Activated T-helper 2 cell treated with anti-CD3 and anti-CD28 coated beads, Interferon-gamma antibody, Interleukin-2, Interleukin-4, amounts not matched to agents 10 μg/mL and 5 μg/mL and 100 μg/mL, durations not matched to agents 14 hours and 24 hours and 36 hours (primary cell): ENCODE data around the gene PDE1A. TPM values are rescaled to one million over a fixed set of nuclear protein-coding genes. Genes with fewer than 3 reads are reported as not detected.

Experiments
- DNase-seq: peaks from one replicate; pipeline ENCODE4 v3.0.0; 2021; ENCODE audit warnings: low spot score
- H3K27ac Mint-ChIP-seq: one replicate; pipeline ENCODE4 v1.8.0; 2021; ENCODE audit warnings: mixed read lengths
- H3K27me3 Mint-ChIP-seq: one replicate; pipeline ENCODE4 v1.8.0; 2021; ENCODE audit warnings: low read depth, mixed read lengths
- H3K36me3 Mint-ChIP-seq: one replicate; pipeline ENCODE4 v1.8.0; 2021; ENCODE audit warnings: low read depth, mixed read lengths
- H3K4me1 Mint-ChIP-seq: one replicate; pipeline ENCODE4 v1.8.0; 2021; ENCODE audit warnings: low read depth, mixed read lengths
- H3K4me3 Mint-ChIP-seq: one replicate; pipeline ENCODE4 v1.8.0; 2021; ENCODE audit warnings: low read depth, mild to moderate bottlenecking, moderate library complexity, mixed read lengths
- H3K9me3 Mint-ChIP-seq: one replicate; pipeline ENCODE4 v1.8.0; 2021; ENCODE audit warnings: mixed read lengths
- intact Hi-C: fragments of 100-400 bp; cut with micrococcal nuclease; formaldehyde crosslinking; loops from one replicate; pipeline ENCODE4 v1.15.1; 2023
- total RNA-seq: library from RNA; stranded (reverse); gene quantifications from 2 replicates; pipeline ENCODE4 v1.2.3, GENCODE V29; 2022

The PDE1A gene
- total RNA-seq, 1 donor from 2014 or later = not detected

DNA sequence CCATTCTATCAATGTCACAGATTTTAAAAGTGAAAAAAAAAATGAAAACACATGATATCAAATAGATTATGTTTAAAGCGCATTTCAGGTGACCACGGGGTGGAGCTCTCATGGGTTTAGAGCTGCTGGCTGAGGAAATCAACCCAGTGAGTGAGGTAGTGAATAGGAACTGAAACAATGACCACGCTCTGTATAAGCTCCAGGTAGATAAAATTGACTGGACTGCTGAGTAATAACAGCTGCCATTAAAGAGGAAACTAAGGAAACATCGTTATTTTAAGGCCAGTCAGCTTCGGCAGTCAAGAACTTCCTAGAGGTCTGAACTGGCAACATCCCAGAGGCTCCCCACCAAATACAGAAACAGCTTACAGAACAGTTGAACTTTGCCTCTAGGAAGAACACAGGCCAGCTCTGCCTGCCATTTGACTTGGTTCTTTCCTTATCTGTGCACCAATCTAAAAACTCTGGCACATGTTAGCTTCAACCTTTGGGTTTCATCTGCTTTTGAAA, 185.9 kb downstream of the PDE1A start:
- Mint-ChIP-seq H3K4me1 (no peaks in the 10 kb centered on the region), H3K4me3 (no peak overlapping the region), H3K27ac (no peak overlapping the region), H3K36me3 (no peaks in the 10 kb centered on the region), H3K27me3 (peaks cover 3% of the 10 kb centered on the region), H3K9me3 (no peaks in the 10 kb centered on the region)
- DNase-seq = no peak
- intact Hi-C loops = loop anchor here (2.0 kb wide), 1 partner anchor 410 kb away; no protein-coding TSS in a partner anchor

DNA sequence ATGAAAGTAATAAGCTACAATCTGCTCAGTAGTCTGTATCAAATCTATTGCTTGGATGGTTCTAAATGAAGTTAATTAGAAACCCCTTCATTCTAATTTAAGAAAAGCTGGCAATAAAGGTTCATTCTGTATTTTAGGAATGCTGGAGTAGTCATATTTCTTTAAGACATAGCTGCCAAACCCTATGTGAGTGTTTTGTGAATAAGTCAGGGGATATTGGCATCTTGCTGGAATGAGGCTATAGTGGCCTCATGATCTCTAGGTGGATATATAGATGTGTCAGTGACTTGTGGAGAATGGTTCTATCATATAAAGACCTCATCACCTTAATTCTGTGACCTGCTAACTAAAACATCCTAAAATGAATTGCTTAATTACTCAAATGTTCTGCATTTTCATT, 196.3 kb downstream of the PDE1A start:
- H3K4me1 Mint-ChIP-seq = no peaks in the 10 kb centered on the region
- no peaks in the 10 kb centered on the region for H3K9me3 Mint-ChIP-seq
- DNase-seq = no peak
- no peaks in the 10 kb centered on the region for H3K36me3 Mint-ChIP-seq
- intact Hi-C loops = no loop called here
- no peak overlapping the region for H3K27ac Mint-ChIP-seq
- H3K4me3 Mint-ChIP-seq = no peak overlapping the region
- no peaks in the 10 kb centered on the region for H3K27me3 Mint-ChIP-seq

- H3K27ac Mint-ChIP-seq = no peak overlapping the region
- H3K9me3 Mint-ChIP-seq = no peaks in the 10 kb centered on the region
- no peaks in the 10 kb centered on the region for H3K27me3 Mint-ChIP-seq
- H3K36me3 Mint-ChIP-seq = no peaks in the 10 kb centered on the region
- no peak overlapping the region for H3K4me3 Mint-ChIP-seq
- no peak for DNase-seq
- intact Hi-C loops = no loop called here
- no peaks in the 10 kb centered on the region for H3K4me1 Mint-ChIP-seq
Observed at GRCh38 chr2:182229297-182229696, 197.5 kb downstream of the PDE1A start.

- DNase-seq = no peak
- intact Hi-C loops = no loop called here
- H3K27me3 Mint-ChIP-seq = no peaks in the 10 kb centered on the region
- no peak overlapping the region for H3K4me3 Mint-ChIP-seq
- H3K36me3 Mint-ChIP-seq = no peaks in the 10 kb centered on the region
- no peak overlapping the region for H3K27ac Mint-ChIP-seq
- H3K4me1 Mint-ChIP-seq = no peaks in the 10 kb centered on the region
- H3K9me3 Mint-ChIP-seq = no peaks in the 10 kb centered on the region
Observed at GRCh38 chr2:182228741-182229140, 198.1 kb downstream of the PDE1A start.

DNA sequence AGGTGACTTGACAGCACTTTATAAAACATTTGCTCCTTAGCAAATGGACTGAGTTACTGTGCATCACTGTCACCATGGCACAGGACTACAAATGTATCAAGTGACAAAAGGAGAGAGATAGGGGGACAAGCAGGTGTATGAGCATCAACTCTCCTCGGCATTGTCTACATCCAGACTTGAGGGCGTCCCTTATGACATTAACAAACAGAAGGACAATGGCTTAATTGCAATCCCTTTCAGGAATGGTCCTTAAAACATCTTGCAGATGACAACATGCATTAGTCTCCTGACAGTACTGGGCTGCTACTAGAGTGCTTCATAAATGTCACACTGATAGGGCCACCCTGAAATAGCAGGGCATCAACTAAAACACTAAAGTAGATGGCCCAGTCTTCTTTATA, 198.8 kb downstream of the PDE1A start:
- intact Hi-C loops = no loop called here
- no peaks in the 10 kb centered on the region for H3K4me1 Mint-ChIP-seq
- no peaks in the 10 kb centered on the region for H3K27me3 Mint-ChIP-seq
- H3K4me3 Mint-ChIP-seq = no peak overlapping the region
- H3K27ac Mint-ChIP-seq = no peak overlapping the region
- no peaks in the 10 kb centered on the region for H3K36me3 Mint-ChIP-seq
- no peak for DNase-seq
- no peaks in the 10 kb centered on the region for H3K9me3 Mint-ChIP-seq

GRCh38 chr2:182226807-182227206, 200.0 kb downstream of the PDE1A start:
- no peaks in the 10 kb centered on the region for H3K27me3 Mint-ChIP-seq
- H3K9me3 Mint-ChIP-seq = no peaks in the 10 kb centered on the region
- no peak for DNase-seq
- no peak overlapping the region for H3K27ac Mint-ChIP-seq
- H3K36me3 Mint-ChIP-seq = no peaks in the 10 kb centered on the region
- no peak overlapping the region for H3K4me3 Mint-ChIP-seq
- intact Hi-C loops = no loop called here
- H3K4me1 Mint-ChIP-seq = no peaks in the 10 kb centered on the region

GRCh38 chr2:182224669-182225068, 202.2 kb downstream of the PDE1A start:
- no peak for DNase-seq
- intact Hi-C loops = no loop called here
- no peaks in the 10 kb centered on the region for H3K27me3 Mint-ChIP-seq
- H3K27ac Mint-ChIP-seq = no peak overlapping the region
- no peak overlapping the region for H3K4me3 Mint-ChIP-seq
- H3K4me1 Mint-ChIP-seq = no peaks in the 10 kb centered on the region
- H3K9me3 Mint-ChIP-seq = no peaks in the 10 kb centered on the region
- H3K36me3 Mint-ChIP-seq = no peaks in the 10 kb centered on the region

DNA sequence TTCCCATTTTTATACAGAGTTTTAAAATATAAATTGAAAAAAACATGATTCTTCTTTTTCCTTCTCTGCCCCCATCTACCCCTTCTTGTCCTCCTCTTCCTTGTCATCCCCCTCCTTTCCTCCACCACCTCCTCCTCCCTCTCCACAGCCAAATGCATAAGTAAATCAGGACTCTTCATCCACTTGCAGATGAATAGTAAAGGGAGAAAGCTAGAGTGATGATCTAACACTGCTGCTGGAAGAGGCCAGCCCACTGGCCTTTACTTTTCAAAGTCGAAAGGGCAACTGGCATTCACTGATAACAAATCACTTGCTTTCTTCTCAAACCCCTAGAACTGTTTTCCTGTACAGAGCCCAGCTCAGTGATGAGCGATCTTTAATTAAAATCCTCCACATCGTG, 205.8 kb downstream of the PDE1A start:
- Mint-ChIP-seq H3K9me3 (no peaks in the 10 kb centered on the region), H3K36me3 (no peaks in the 10 kb centered on the region), H3K4me3 (no peak overlapping the region), H3K4me1 (no peaks in the 10 kb centered on the region), H3K27me3 (no peaks in the 10 kb centered on the region), H3K27ac (no peak overlapping the region)
- no peak for DNase-seq
- intact Hi-C loops = no loop called here

- intact Hi-C loops = no loop called here
- Mint-ChIP-seq H3K4me1 (no peaks in the 10 kb centered on the region), H3K27ac (no peak overlapping the region), H3K4me3 (no peak overlapping the region), H3K36me3 (no peaks in the 10 kb centered on the region), H3K9me3 (no peaks in the 10 kb centered on the region), H3K27me3 (no peaks in the 10 kb centered on the region)
- DNase-seq = no peak
Observed at GRCh38 chr2:182220335-182220734, 206.5 kb downstream of the PDE1A start.

DNA sequence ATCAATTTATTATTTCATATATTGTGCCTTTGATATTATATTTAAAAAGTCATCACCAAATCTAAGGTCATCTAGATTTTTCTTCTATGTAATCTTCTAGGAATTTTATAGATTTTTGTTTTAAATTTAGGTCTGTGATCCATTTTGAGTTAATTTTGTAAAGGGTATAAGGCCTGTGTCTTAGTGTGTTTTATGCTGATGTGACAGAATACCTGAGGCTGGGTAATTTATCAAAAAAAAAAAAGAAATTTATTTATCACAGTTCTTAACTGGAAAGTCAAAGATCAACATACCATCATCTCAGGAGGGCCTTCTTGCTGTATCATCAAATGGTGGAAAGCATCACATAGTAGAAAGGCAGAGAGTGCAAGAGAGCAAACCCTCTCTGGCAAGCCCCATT, 216.2 kb downstream of the PDE1A start:
- no peaks in the 10 kb centered on the region for H3K9me3 Mint-ChIP-seq
- no peak overlapping the region for H3K4me3 Mint-ChIP-seq
- H3K4me1 Mint-ChIP-seq = no peaks in the 10 kb centered on the region
- H3K27me3 Mint-ChIP-seq = no peaks in the 10 kb centered on the region
- no peak for DNase-seq
- intact Hi-C loops = no loop called here
- H3K36me3 Mint-ChIP-seq = no peaks in the 10 kb centered on the region
- no peak overlapping the region for H3K27ac Mint-ChIP-seq

DNA sequence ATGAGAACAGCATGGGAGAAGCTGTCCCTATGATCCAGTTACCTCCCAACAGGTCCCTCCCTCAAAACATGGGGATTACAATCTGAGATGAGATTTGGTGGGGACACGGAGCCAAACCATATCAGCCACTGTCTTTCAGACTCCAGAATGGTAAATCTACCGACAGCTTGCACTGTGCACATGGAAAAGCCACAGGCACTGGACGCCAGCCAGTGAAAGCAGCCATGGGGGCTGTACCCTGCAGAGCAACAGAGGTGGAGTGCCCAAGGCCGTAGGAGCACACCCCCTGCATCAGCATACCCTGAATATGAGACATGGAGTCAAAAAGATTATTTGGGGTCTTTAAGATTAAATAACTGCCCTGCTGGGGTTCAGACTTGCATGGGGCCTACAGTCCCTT, 218.4 kb downstream of the PDE1A start:
- Mint-ChIP-seq H3K9me3 (no peaks in the 10 kb centered on the region), H3K27me3 (no peaks in the 10 kb centered on the region), H3K36me3 (no peaks in the 10 kb centered on the region), H3K27ac (no peak overlapping the region), H3K4me1 (no peaks in the 10 kb centered on the region), H3K4me3 (no peak overlapping the region)
- no peak for DNase-seq
- intact Hi-C loops = no loop called here

DNA sequence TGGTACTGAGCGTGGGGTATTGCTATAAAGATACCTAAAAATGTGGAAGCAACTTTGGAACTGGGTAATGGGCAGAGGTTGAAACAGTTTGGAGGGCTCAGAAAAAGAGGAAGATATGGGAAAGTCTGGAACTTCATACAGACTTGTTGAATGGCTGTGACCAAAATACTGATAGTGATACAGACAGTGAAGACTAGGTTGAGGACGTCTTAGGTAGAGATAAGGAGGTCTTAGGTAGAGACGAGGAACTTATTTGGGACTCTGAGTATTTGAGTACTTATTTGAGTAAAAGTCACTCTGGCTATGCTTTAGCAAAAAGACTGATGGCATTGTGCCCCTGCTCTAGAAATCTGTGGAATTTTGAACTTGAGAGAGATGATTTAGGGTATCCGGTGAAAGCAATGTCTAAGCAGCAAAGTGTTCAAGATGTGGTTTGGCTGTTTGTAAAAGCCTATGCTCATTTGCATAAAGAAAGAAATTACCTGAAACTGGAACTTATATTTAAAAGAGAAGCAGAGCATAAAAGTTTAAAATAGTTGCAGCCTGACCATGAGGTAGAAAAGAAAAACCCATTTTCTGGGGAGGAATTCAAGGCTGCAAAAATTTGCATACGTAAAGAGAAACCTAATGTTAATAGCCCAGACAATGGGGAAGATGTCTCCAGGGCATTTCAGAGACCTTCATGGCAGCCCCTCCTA, 219.6 kb downstream of the PDE1A start:
- Mint-ChIP-seq H3K27ac (no peak overlapping the region), H3K4me1 (no peaks in the 10 kb centered on the region), H3K36me3 (no peaks in the 10 kb centered on the region), H3K9me3 (no peaks in the 10 kb centered on the region), H3K4me3 (no peak overlapping the region), H3K27me3 (no peaks in the 10 kb centered on the region)
- intact Hi-C loops = no loop called here
- DNase-seq = no peak

DNA sequence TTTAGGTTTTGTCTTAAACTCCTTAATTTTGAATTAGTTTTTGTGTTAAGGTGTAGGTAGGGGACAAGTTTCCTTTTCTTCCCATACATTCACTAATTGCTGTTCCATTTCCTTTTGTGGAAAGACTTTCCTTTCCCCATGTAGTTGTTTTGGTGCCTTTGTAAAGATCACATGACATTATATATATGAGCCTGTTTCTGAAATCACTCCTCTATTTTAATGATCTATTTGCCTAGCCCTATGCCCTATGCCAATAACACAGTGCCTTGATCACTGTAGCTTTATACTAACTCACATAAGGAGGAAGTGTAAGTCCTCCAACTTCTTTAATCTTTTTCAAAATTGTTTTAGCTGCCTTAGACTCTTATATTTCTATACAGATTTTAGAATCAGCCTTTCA, 229.3 kb downstream of the PDE1A start:
- Mint-ChIP-seq H3K9me3 (no peaks in the 10 kb centered on the region), H3K27me3 (no peaks in the 10 kb centered on the region), H3K36me3 (no peaks in the 10 kb centered on the region), H3K4me3 (no peak overlapping the region), H3K4me1 (no peaks in the 10 kb centered on the region), H3K27ac (no peak overlapping the region)
- no peak for DNase-seq
- intact Hi-C loops = no loop called here

DNA sequence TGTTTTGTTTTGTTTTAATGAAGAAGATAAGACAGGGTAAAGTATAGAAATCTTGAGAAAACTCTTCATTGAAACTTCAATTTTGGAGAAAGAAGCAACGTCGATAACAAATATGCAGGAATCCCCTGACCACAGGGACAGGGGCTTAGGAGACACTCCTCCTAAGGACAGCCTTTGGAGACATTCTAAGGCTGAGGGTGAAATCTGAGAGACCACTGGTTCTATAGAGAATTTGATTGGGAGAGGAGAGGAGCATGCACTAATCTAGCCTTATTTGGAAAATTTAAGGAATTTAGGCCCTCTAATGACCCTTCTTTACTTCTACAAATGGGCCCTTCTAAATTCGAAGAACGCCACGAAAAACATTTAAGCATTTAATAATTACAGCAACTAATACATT, 233.5 kb downstream of the PDE1A start:
- DNase-seq = no peak
- intact Hi-C loops = no loop called here

More for the DNA sequence above, 233.5 kb downstream of the PDE1A start:
- H3K9me3 Mint-ChIP-seq = no peaks in the 10 kb centered on the region
- no peak overlapping the region for H3K4me3 Mint-ChIP-seq
- H3K36me3 Mint-ChIP-seq = no peaks in the 10 kb centered on the region
- H3K4me1 Mint-ChIP-seq = no peaks in the 10 kb centered on the region
- no peak overlapping the region for H3K27ac Mint-ChIP-seq
- H3K27me3 Mint-ChIP-seq = no peaks in the 10 kb centered on the region
